GM11168 (cell line): ENCODE measurements around the gene FMN2.
"Not testable (repeated sequence)": the region's sequence is repeated elsewhere in the genome, so short reads cannot be mapped to it uniquely, and the experiment has no call there.

Experiments used
- in situ Hi-C: fragments of 300-500 bp; cut with MboI; formaldehyde crosslinking; loops from one replicate; pipeline ENCODE4 v1.12.0; 2022; ENCODE audit warnings: low sequenced_read_pairs; ENCODE audit not compliant: unreplicated experiment

Gene FMN2

DNA sequence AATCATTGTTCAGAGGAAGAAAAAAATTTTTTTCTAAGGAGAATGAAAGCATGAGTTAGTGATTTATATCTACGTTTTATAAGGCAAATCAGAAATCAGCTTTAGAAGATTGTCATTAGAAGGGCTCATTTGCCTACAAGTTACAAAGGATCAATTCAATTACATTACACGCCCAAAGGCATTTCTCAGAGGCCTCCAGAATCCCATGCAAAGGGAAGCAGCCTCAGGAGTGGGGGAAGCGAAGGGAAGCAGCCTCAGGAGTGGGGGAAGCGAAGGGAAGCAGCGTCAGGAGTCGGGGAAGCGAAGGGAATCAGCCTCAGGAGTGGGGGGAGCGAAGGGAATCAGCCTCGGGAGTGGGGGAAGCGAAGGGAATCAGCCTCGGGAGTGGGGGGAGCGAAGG, 314.1 kb downstream of the FMN2 start:
- in situ Hi-C loops, result no loop called here

DNA sequence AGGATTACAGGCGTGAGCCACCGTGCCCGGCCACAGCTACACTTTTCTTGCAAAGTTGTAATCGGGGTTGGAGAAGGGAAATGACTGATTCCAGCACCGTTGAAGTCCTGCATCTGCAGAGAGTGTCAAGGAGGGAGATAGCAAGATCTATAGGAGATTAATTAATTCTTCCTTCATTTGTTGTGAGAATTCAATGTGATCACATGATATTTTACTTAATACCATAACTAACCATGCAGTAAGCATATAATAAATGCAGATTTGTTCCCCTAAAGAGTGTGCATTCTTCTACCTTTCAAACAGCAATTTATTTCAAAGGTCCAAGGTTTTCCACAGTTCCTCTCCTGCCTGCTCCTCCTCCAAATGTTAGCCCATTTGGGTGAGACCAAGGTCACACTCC, 315.7 kb downstream of the FMN2 start:
- in situ Hi-C loops, result no loop called here

DNA sequence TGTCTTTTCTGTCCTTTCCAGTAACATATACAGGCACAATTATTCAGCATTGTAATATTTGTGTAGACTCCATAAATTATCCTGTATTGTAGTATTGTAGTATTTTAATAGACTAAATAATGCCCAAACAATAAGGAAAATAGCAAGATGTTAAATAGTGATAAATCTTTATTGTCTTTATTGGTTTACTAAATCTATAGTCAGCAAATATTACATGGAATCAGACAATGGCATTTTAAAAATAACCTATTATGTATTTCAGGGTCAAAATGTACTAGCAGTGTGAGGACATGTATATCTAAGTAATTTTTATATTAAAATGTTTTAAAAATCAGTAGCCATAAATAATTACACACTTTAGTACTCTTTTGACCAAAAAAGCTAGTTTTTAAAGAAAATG, 317.9 kb downstream of the FMN2 start:
- in situ Hi-C loops, result no loop called here

DNA sequence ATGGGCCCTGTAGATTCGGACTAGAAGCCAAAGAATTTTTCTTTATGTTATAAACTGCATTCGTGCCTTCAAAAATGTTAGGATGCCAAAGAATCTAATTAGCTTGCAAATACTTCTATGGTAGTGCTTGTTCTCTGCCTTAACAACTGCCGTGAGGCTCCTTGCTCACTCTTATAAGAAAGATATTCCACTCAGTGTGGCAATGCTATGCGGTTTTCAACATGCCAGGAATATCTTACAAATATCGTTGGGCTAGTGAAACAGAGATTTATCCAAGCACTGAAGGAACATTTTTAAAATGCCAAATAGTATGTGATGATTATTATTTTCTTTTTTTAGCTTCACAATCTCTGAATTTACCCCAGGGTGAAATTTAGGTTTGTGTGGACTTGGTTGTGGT, 322.0 kb downstream of the FMN2 start:
- in situ Hi-C loops, result no loop called here

DNA sequence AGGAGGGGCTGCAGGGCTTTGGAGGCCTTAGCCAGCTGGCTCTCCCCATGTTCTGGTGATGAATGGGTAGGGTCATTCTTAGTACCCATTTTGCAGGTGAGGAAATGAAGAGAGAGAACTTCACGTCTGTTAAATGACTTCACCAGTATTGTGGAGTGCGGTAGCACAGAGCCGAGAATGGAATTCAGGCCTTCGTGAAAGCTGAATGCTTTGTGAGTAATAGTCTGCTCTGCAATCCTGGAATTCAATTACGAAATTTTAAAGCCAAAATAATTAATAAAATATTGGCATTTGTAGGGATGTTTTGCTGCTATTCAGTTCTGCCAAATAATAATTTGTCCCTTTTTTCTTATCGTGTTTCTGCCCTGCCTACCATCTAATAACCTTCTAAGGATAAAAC, 322.6 kb downstream of the FMN2 start:
- in situ Hi-C loops, result no loop called here

DNA sequence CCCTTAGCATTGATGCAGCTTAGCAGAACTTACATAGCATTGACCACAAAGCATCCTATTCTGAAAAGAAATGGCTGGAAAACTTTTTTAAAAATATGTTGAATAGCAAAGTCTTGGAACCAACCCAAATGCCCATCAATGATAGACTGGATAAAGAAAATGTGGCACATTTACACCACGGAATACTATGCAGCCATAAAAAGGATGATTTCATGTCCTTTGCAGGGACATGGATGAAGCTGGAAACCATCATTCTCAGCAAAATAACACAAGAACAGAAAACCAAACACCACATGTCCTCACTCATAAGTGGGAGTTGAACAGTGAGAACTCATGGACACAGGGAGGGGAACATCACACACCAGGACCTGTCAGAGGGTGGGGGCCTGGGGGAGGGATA, 323.3 kb downstream of the FMN2 start:
- in situ Hi-C loops, result not testable (repeated sequence)

DNA sequence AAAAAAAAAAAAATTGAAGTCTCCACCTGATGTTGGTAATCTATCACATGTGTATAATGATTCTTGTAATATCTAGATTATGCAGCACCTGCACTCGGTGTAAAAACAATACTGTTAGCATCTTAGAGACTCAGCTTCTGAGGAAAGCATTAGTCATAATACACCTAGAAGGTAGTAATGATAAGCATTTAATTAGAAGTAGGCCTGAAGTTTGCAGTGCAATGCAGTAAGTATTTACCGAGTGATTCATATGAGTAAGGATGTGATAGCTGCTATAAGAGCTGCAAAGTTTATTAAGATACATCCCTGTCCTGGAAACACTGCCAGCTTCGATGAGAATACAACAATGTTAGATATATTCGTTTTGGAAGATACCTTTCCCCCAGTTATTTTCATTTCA, 323.8 kb downstream of the FMN2 start:
- in situ Hi-C loops, result no loop called here

DNA sequence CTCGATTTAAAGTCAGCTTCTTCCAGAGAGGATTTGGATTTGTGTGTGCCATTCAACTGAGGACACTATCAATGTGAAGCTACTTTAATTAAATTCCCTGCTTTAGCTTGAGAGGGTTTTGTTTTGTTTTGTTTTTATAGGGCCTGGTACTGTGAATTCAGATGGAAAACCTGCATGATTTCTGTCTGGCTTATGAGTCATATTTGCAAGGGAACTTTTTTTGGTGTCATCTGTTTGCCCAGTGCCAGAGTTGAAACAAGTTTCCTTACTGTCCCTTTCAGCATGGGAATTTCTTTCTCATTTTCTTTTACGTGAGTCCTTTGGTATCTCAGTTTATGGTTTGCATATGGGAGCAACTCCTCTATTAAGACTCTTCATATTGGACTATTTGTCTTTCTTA, 325.6 kb downstream of the FMN2 start:
- in situ Hi-C loops, result no loop called here

DNA sequence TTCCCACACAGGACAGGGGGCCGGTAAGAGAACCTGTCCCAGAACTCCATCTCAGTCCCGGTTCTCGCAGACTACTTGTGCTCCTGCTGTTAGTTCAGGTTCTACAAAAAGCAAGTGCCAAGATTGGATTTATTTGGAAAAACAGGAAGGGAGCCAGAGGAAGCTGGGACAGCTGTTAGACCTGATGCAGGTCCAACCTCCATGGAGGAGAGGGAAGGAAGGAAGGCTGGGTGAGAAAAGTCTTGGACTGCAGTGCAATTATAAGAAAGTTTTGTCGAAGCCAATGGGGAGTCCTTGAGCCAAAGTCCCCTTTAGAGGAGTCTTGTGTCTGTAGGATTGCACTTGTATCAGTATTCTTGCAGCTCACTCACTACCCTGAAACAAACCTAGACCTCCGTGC, 329.1 kb downstream of the FMN2 start:
- in situ Hi-C loops, result no loop called here

DNA sequence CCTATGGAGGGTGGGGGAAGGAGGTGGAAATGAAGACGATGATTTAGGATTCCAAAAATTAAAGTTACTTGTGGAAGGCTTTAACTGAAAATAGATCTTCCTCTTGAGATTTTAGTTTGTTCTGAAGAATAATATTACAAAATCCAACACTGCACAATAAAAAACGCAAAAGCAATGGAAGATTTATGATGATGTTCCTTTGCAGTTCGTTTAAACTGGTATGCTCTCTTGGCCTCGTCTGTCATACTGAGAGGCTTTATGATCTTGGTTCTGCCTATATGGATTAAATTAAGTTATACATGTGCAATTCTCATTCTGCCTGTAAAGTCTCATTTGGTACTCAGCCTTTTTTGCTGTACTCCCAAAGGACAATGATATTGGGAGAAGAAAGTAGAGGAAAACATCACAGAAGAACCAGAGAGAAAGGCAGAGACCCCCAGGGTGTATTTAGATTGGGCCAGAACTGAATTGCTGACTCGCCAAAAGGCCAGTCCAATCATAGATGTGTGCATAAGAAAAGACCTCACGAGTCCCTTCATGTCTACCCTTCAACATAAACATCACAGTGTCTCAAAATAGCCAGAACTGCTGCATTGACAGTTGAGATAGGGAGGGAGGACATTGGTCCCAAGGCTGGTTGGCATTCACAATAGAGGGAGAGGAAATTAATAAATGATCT, 331.7 kb downstream of the FMN2 start:
- in situ Hi-C loops, result no loop called here

DNA sequence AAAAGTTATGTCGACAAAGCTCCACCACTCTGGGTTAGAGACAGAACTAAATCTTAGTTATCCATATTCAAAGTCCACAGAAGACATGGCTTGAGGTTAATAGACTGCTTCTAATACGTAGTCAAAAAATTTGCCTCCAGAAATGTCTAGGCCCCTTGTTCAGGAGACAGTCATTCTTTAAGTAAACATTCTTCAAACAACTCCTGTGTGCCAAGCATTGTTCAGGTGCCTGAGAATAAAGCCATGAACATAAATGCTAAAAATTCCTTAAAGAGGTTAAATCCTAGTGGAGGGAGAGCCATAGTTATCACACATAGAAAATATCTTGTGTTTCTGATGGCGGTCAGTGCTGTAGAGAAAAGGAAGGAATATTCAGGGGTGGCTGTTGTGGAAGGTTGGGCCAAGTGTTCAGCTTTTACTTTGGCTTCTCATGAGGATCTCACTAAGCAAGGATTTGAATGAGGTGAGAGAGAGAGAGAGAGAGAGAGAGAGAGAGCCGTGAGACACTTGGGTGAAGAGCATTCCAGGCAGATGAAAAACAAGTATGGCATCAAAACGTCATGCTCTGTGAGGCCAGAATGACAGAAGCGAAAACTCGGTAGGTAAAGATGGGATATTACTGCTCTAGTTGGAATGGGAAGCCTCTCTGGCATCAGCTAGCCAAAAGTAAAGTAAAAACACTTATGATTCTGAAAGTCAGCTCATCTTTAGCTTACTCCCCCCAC, 333.2 kb downstream of the FMN2 start:
- in situ Hi-C loops, result no loop called here

DNA sequence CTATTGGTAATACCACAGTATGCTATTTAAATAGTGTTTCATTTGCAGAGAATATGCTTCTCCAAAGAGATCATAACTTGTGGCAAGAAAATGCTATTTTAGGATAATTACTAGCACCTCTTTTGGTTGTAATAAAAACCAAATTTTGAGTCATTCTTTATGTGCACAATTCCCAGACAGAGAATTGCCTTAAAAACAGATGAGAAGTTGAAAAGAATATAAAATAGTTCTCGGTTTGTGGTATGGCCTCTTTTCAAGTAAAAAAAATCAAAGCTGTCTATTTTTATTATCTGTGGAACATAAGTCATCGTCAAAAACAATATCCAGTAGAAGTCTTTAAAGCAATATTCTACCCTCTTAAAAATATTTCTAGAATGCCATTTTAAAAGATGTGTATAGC, 334.4 kb downstream of the FMN2 start:
- in situ Hi-C loops, result no loop called here

DNA sequence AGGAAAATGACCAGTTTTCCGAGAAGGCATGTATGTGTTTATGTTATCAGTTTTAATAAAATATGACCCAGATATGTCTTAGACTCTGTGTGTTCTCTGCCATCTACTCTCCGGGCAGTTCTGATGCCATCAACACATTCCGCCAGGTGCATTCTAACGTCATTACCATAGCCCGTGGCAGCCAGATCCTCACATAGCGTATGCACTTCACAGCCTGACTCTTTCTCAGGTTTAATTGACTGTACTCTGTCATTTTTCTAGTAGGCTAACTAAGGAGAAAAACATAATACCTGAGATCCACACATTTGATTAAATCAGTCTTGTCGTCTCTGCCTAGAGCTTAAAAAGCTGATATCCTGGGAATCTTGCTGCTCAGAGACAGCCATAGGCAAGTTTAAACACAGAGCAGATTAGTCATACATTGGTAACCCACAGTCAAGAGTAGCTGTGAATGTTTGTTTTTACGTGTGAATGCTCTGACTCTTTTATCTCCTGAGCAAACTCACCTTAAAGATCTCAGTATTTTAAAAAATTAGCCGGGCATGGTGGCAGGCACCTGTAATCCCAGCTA, 344.4 kb downstream of the FMN2 start:
- in situ Hi-C loops, result no loop called here

DNA sequence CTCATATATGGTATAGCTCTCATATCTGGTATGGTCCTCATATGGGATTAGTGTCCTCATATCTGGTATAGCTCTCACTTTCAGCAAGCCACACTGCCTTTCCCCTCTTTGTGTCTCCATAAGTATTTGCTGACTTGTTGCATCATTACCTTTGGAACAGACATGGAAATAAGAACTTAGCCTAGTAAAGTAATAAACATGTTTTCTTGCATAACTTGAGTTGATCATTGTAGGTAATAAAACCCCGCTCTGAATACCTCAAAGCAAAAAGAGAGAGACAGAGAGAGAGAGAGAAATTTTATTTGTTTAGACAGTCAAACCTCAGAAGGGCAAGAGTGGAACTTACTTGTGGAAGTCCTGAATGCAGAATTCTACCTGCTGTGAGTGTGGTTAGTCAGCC, 350.0 kb downstream of the FMN2 start:
- in situ Hi-C loops, result no loop called here

DNA sequence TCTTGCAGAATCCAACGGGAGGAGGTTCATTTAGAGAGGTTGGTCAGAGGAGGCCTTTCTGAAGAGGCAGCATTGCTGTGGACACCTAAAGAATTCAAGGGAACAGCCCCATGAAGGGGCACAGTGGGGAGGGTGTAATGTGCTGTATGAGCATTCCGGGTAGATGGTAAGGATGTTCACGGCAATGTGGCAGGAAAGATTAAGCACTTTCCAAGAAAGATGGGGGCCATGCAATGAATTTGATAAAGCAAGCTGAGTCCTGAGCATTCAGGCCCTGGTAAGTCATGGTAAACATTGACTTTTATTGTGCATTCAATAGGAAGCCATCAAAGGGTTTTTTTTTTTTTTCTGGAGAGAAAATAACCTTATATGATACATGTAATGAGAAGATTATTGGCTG, 353.7 kb downstream of the FMN2 start:
- in situ Hi-C loops, result no loop called here

DNA sequence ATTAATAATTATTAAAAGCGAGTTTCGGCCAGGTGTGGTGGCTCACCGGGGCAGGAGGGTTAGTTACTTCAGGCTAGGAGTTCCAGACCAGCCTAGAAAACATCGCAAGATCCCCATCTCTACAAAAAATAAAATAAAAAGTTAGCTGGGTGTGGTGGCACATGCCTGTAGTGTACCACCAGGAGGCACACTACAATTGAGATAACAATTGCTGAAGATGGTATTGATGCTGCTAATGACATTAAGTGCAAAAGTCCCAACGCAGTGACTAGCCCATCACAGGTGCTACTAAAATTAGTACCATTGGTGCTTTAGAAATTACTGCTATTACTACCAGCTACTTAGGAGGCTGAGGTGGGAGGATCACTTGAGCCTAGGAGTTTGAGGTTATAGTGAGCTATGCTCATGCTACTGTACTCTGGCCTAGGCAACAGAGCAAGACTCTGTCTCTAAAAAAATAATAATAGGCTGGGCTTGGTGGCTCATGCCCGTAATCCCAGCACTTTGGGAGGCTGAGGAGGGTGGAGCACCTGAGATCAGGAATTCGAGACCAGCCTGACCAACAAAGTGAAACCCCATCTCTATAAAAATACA, 363.6 kb downstream of the FMN2 start:
- in situ Hi-C loops, result no loop called here

DNA sequence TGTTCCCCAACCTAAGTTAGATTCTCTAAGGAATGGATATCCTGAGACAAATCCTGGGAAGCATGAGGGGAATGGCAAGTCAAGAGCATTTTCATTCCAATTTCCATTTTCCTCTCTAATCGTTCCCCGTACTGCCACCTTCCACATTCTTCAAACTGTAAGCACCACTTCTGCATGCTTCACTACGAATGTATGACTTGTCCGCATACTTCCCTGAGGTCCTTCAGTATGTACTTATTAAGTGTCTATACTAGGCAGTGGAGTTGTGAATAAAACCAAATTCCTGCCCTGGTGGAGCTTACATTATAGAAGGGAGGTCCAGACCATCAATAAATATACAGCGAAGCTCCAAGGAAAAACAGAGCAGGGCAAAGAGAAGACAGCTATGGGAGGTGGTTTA, 365.5 kb downstream of the FMN2 start:
- in situ Hi-C loops, result no loop called here

DNA sequence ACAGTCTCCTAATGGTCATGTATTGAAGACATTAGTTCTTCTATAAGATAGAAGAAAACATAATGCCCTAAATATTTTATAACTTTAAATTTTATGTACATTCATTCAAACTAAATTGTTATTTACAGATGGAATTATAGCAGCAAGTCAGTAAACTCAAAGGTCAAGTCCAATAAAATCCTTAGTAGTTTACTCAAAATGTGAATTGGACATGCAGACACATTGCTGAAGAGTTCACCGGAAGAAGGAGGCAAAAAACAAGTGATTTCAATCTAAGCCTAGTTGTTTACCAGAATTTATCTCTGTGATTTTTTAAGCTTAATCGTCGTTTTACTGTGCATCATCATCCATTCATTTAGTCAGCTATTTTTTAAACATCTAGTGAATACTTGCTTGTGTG, 370.6 kb downstream of the FMN2 start:
- in situ Hi-C loops, result no loop called here

DNA sequence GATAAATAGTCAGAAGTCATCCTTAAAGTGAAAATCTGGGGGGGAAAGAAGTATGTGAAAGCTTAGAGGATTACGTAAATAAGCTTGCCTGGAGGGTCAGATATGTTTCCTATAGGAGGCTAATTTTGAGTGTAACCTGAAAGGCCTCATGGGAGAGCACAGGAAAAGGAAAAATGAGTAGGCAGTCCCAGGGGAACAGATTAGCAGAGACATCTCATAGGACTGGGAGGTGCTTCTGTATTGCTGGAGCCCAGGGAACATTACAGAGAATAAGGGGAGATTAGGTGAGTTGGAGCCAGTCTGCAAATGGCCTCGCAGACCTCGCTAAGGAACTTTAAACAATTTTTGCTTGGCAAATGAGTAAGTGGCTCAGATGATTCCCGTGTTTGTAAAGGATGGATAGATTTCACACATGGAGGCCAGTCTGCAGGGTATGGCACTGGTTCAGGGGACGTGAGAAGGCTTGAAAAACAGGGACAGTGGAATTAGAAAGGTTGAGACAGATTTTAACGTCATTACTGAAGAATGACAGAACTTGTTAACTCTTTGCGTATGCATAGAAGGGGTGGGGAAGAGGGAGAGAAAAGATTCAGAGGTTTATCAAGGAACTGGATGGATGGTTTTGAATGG, 371.2 kb downstream of the FMN2 start:
- in situ Hi-C loops, result no loop called here

DNA sequence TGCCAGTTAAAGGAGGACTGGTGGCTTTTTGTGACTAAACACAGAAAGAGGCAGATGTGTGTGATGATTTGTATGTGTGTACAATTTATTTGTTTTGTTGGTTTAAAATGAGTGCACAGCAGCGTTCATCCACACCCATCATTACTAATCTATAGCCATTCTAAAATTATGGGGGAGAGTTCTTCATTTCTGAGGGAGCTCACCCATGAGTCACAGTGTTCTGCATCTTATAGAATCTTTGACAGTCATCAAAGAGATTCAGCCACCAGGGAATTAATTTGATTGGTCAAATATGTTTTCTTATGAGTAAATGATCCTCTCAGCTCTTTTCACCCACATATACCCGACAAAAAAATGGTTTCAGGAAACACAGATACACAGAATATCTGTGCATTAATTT, 372.4 kb downstream of the FMN2 start:
- in situ Hi-C loops, result no loop called here

DNA sequence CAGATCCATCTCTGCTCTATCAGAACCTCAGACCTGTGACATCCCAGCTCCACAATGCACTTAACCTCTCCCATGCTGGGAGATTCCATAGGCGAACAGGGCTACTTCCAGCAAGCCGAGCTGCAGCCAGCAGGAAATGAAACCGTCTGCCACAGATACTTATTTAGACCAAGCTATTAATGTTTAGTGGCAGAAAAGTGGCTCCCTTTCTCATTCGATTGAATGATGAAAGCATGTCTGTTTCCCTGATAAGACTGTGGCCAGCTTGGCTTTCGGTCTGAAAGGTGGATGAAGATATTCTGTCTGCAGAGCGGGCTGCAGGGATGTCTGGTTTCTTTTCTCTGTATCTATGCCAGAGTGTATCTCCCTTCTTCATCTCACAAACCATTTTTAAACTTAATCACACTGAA, 373.9 kb downstream of the FMN2 start:
- in situ Hi-C loops, result no loop called here
